Lower leg skin (tissue), 3 donors: ENCODE measurements around the gene RCOR1.

ENCODE experiments used
- POLR2A ChIP-seq, 2 donors: fragments of 450-650 bp; IDR thresholded peaks; one replicate each; pipeline ENCODE4 v1.6.1; 2016 to 2017; ENCODE audit warnings: antibody characterized with exemption in 2 of 2, mild to moderate bottlenecking in 1 of 2, moderate library complexity in 1 of 2
- TF ChIP-seq, protein P1 (sequence below), 3 donors: fragments of 450-650 bp; IDR thresholded peaks; one replicate each; pipeline ENCODE4 v1.5.1; 2016; ENCODE audit warnings: antibody characterized with exemption in 3 of 3, mild to moderate bottlenecking in 3 of 3, moderate library complexity in 2 of 3

DNA sequence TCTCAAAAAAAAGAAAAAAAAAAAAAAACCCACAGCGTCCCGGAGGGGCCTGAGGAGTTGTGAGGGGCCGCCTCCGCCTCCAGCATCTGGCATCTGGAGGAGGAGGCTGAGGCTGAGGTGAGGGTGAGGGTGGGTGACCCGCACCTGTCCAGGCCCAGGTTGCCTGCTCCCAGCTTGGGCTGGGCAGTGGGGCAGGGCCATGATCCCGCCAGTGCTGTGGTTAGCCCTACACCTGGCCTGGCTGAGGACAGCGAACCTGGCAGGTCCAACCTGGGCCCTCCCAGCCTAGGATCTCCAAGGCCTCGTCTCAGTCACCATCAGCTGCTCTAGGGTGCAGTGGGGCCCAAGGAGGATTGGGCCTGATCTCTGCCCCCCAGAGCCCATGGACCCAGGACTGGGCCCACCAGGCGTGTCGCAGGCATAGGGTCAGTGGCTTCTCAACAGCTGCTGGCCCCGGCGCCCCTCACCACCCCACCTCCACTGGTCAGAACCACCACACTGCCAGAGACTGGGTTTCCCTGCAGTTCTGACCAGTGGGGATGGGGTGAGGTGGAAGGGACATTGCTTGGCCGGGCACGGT lies 36.3 kb upstream of the RCOR1 start:
- TF ChIP-seq, protein P1, sequence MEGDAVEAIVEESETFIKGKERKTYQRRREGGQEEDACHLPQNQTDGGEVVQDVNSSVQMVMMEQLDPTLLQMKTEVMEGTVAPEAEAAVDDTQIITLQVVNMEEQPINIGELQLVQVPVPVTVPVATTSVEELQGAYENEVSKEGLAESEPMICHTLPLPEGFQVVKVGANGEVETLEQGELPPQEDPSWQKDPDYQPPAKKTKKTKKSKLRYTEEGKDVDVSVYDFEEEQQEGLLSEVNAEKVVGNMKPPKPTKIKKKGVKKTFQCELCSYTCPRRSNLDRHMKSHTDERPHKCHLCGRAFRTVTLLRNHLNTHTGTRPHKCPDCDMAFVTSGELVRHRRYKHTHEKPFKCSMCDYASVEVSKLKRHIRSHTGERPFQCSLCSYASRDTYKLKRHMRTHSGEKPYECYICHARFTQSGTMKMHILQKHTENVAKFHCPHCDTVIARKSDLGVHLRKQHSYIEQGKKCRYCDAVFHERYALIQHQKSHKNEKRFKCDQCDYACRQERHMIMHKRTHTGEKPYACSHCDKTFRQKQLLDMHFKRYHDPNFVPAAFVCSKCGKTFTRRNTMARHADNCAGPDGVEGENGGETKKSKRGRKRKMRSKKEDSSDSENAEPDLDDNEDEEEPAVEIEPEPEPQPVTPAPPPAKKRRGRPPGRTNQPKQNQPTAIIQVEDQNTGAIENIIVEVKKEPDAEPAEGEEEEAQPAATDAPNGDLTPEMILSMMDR (IDR thresholded peaks at IDR 0.05) = no peak
- TF ChIP-seq POLR2A (IDR thresholded peaks at IDR 0.05) = no peak
